Right atrium auricular region (tissue), 2 donors: ENCODE results near the gene CLCN4. TPM values are rescaled to one million over a fixed set of nuclear protein-coding genes. Genes with fewer than 3 reads are reported as not detected.

Experiments used
- DNase-seq: peaks from one replicate; pipeline ENCODE4 v3.0.0-alpha.2; 2019; ENCODE audit warnings: low spot score
- H3K27ac ChIP-seq, 2 donors: fragments of 200-600 bp; sonication (generic); 1 replicate in 1 of 2; 2 replicates in 1 of 2; pipeline ENCODE4 v1.5.1; 2016 to 2019
- H3K27me3 ChIP-seq, 2 donors: fragments of 200-600 bp; sonication (generic); one replicate each; pipeline versions ENCODE4 v1.5.1 to v1.6.0; 2017 to 2019
- H3K36me3 ChIP-seq: fragments of 200-600 bp; sonication (generic); one replicate; pipeline ENCODE4 v1.5.1; 2016
- H3K4me1 ChIP-seq, 2 donors: fragments of 200-600 bp; sonication (generic); one replicate each; pipeline versions ENCODE4 v1.5.1 to v1.6.0; 2017 to 2019
- H3K4me3 ChIP-seq, 2 donors: fragments of 200-600 bp; sonication (generic); 1 replicate in 1 of 2; 2 replicates in 1 of 2; pipeline ENCODE4 v1.5.1; 2017 to 2019; ENCODE audit warnings: mild to moderate bottlenecking in 1 of 2, moderate library complexity in 1 of 2
- H3K9me3 ChIP-seq, 2 donors: fragments of 200-600 bp; sonication (generic); one replicate each; pipeline ENCODE4 v1.5.1; 2019
- total RNA-seq, 2 donors: library from RNA; depleted of rRNA; stranded (reverse); fragments of >200 nt; gene quantifications; one replicate each; pipeline ENCODE4 v1.1.0, GENCODE V29; 2016
- TF ChIP-seq, protein P1 (sequence below), 2 donors: fragments of 200-600 bp; sonication (generic); IDR thresholded peaks; one replicate each; pipeline ENCODE4 v1.5.1; 2019; ENCODE audit warnings: antibody characterized with exemption in 2 of 2

The CLCN4 gene
- total RNA-seq, 2 donors from 2014 or later, result 15.6 to 37.6 TPM

DNA sequence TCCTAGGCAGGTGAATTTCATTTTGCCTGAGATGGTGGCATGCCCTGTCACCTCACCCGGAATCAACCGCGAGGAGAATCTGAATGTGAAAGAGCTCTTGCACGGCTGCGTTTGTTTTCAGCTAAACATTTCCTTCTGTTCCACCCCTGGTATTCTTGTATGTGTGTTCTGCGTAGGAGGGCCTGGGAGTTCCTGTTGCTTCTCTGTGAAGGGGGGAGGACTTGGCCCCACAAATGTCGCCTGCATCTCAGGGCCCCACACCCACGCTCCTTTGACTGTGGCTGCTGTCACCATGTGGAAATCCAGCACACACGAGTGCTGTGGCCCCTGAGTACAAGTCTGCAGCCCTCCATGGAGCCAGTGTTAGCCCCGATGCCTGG lies 45.8 kb upstream of the CLCN4 start:
- Histone ChIP-seq H3K9me3 (no peaks in the 10 kb centered on the region), H3K36me3 (no peaks in the 10 kb centered on the region), H3K4me1 (peaks cover 0 to 16% of the 10 kb centered on the region in 2 donors), H3K4me3 (no peak overlapping the region), H3K27me3 (no peaks in the 10 kb centered on the region), H3K27ac (no peak overlapping the region)
- TF ChIP-seq, protein P1, sequence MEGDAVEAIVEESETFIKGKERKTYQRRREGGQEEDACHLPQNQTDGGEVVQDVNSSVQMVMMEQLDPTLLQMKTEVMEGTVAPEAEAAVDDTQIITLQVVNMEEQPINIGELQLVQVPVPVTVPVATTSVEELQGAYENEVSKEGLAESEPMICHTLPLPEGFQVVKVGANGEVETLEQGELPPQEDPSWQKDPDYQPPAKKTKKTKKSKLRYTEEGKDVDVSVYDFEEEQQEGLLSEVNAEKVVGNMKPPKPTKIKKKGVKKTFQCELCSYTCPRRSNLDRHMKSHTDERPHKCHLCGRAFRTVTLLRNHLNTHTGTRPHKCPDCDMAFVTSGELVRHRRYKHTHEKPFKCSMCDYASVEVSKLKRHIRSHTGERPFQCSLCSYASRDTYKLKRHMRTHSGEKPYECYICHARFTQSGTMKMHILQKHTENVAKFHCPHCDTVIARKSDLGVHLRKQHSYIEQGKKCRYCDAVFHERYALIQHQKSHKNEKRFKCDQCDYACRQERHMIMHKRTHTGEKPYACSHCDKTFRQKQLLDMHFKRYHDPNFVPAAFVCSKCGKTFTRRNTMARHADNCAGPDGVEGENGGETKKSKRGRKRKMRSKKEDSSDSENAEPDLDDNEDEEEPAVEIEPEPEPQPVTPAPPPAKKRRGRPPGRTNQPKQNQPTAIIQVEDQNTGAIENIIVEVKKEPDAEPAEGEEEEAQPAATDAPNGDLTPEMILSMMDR (IDR thresholded peaks at IDR 0.05), result no peak
- DNase-seq, result no peak

DNA sequence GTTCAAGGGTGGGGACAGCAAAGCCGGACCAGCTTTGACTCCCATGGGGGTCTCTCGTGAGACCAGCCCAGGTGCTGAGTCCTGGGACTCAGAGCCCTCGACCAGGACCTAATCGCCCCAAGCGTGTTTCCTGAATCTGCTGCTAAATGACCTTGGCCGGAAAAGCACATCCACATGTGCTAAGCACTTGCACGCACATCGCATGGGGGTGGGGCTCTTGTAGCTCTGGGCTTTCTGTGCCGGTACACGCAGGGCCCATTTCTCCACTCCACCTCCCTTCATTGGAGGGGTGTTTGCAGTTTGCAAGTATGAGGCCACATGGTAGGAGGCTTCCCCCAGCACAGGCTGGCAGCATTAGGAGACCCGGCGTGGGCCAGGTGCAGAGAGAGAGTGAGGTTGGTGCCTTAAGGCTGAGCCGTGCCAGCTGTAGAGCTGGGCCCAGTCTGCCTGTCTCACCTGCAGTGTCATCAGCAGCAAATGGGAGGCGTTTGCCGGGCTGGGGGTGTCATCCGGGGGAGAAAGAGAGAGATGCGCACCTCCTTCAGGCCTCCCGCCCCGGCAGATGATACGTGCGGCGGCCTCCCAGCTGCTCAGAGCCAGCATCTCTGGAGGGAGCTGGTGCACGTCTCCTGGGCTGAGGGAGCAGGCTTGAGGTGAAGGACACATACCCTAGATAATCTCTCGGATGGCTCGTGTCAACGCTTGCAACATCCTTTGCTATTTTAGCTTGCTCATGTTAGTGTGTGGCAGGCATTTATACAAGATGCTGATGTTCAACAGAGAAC lies 45.2 kb upstream of the CLCN4 start:
- Histone ChIP-seq H3K27me3 (no peaks in the 10 kb centered on the region), H3K9me3 (no peaks in the 10 kb centered on the region), H3K36me3 (no peaks in the 10 kb centered on the region), H3K4me3 (no peak overlapping the region), H3K4me1 (peaks cover 0 to 15% of the 10 kb centered on the region in 2 donors), H3K27ac (no peak overlapping the region)
- TF ChIP-seq, protein P1 (IDR thresholded peaks at IDR 0.05), result no peak
- no peak for DNase-seq

DNA sequence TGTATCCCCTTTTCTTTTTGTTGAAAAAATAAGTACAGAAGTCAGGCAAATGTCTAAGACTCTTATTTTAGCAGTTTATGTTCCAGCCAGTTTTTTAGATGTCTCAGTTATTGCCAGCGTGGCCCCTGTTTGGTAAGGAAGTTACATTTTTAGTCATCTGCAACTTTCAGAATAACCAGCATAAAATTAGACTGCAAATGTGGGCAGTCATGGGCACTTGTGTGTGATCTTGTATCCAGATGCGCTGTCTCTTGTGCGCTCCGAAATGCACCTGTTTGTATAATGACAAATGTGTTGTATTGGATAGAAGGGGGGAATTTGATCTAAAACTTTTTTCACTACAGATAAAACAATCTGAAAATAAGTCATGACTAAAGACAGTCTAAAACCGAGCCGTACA lies 44.3 kb upstream of the CLCN4 start:
- no peak overlapping the region for H3K4me3 ChIP-seq
- H3K27me3 ChIP-seq, result no peaks in the 10 kb centered on the region
- H3K9me3 ChIP-seq, result no peaks in the 10 kb centered on the region
- H3K27ac ChIP-seq, result no peak overlapping the region
- TF ChIP-seq, protein P1 (IDR thresholded peaks at IDR 0.05), result no peak
- H3K36me3 ChIP-seq, result no peaks in the 10 kb centered on the region
- peaks cover 0 to 6% of the 10 kb centered on the region in 2 donors for H3K4me1 ChIP-seq
- DNase-seq, result no peak

DNA sequence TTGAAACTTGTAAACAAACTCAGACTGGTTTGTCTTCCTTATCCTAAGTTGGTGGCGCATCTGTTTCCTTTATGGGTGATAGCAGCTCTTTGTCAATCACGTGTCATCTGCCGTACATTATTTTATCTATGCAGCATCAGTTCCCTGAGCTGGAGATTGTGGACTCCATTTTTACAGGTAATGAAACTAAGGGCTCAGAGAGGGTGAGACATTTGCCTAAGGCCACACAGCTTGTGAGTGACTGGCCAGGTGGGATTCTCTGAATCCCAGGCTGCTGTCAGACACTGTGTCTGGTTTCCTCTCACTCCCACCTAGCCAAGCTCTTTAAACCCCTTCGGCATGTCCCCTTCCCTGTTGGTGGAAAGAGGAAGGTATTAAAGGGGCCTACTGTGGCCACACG lies 41.7 kb upstream of the CLCN4 start:
- Histone ChIP-seq H3K4me1 (peaks cover 0 to 4% of the 10 kb centered on the region in 2 donors), H3K27me3 (no peaks in the 10 kb centered on the region), H3K4me3 (no peak overlapping the region), H3K27ac (no peak overlapping the region), H3K9me3 (no peaks in the 10 kb centered on the region), H3K36me3 (peaks cover under 1% of the 10 kb centered on the region)
- TF ChIP-seq, protein P1 (IDR thresholded peaks at IDR 0.05), result no peak
- no peak for DNase-seq

GRCh38 chrX:10117301-10117700 lies 39.5 kb upstream of the CLCN4 start:
- Histone ChIP-seq H3K4me3 (no peak overlapping the region), H3K27me3 (no peaks in the 10 kb centered on the region), H3K27ac (no peak overlapping the region), H3K9me3 (no peaks in the 10 kb centered on the region), H3K36me3 (peaks cover 6% of the 10 kb centered on the region), H3K4me1 (peaks cover 0 to 9% of the 10 kb centered on the region in 2 donors)
- no peak for DNase-seq
- TF ChIP-seq, protein P1 (IDR thresholded peaks at IDR 0.05), result no peak
